Upper lobe of left lung (tissue), 4 donors: ENCODE results near the gene PRKCQ.

Experiments used
- EP300 ChIP-seq, 4 donors: sonication (generic); formaldehyde crosslinking; IDR thresholded peaks; one replicate each; pipeline ENCODE4 v1.5.1; 2017; ENCODE audit warnings: antibody characterized with exemption in 4 of 4, control low read depth in 2 of 4
- POLR2A ChIP-seq, 4 donors: fragments of 450-650 bp; IDR thresholded peaks; one replicate each; pipeline ENCODE4 v1.5.1; 2016 to 2017; ENCODE audit warnings: antibody characterized with exemption in 4 of 4, mild to moderate bottlenecking in 2 of 4
- POLR2AphosphoS5 ChIP-seq, 2 donors: sonication (generic); formaldehyde crosslinking; IDR thresholded peaks; one replicate each; pipeline ENCODE4 v1.5.1; 2017; ENCODE audit warnings: antibody characterized with exemption in 2 of 2
- TF ChIP-seq, protein P1 (sequence below), 6 experiments: fragments of 450-650 bp in 4 of 6; fragments of 200-600 bp in 2 of 6; sonication (generic) in 2 of 6; IDR thresholded peaks; one replicate each; pipeline ENCODE4 v1.5.1; 2016 to 2019; ENCODE audit warnings: antibody characterized with exemption in 6 of 6

GRCh38 chr10:6621536-6621935 is 41.5 kb upstream of the PRKCQ start:
- TF ChIP-seq, protein P1, sequence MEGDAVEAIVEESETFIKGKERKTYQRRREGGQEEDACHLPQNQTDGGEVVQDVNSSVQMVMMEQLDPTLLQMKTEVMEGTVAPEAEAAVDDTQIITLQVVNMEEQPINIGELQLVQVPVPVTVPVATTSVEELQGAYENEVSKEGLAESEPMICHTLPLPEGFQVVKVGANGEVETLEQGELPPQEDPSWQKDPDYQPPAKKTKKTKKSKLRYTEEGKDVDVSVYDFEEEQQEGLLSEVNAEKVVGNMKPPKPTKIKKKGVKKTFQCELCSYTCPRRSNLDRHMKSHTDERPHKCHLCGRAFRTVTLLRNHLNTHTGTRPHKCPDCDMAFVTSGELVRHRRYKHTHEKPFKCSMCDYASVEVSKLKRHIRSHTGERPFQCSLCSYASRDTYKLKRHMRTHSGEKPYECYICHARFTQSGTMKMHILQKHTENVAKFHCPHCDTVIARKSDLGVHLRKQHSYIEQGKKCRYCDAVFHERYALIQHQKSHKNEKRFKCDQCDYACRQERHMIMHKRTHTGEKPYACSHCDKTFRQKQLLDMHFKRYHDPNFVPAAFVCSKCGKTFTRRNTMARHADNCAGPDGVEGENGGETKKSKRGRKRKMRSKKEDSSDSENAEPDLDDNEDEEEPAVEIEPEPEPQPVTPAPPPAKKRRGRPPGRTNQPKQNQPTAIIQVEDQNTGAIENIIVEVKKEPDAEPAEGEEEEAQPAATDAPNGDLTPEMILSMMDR (IDR thresholded peaks at IDR 0.05), result no peak
- TF ChIP-seq POLR2AphosphoS5 (IDR thresholded peaks at IDR 0.05), result no peak
- TF ChIP-seq POLR2A (IDR thresholded peaks at IDR 0.05), result no peak
- no peak for TF ChIP-seq EP300 (IDR thresholded peaks at IDR 0.05)
